Fibroblast of lung (primary cell): ENCODE measurements around the gene FHOD3. TPM values are rescaled to one million over a fixed set of nuclear protein-coding genes. Genes with fewer than 3 reads are reported as not detected.

ENCODE experiments used
- DNase-seq, 2 donors: peaks; one replicate each; pipeline versions ENCODE4 v3.0.0 to v3.0.0-alpha.2; 2010; ENCODE audit warnings: low read depth in 2 of 2
- H2AFZ ChIP-seq: 2 replicates; pipeline ENCODE4 v1.5.1; 2012; ENCODE audit warnings: low read length, control low read depth, inconsistent platforms
- H3K27ac ChIP-seq: 2 replicates; pipeline ENCODE4 v1.5.1; 2011; ENCODE audit warnings: low read length, control low read depth; ENCODE audit not compliant: insufficient read depth
- H3K27me3 ChIP-seq: 2 replicates; pipeline ENCODE4 v1.5.1; 2011; ENCODE audit warnings: mild to moderate bottlenecking, low read length; ENCODE audit not compliant: control insufficient read depth, insufficient read depth
- H3K36me3 ChIP-seq: 2 replicates; pipeline ENCODE4 v1.5.1; 2011; ENCODE audit warnings: low read length; ENCODE audit not compliant: control insufficient read depth, insufficient read depth
- H3K4me1 ChIP-seq: 2 replicates; pipeline ENCODE4 v1.5.1; 2011; ENCODE audit warnings: low read length; ENCODE audit not compliant: control insufficient read depth, insufficient read depth; ENCODE audit errors: extremely low read depth
- H3K4me2 ChIP-seq: 2 replicates; pipeline ENCODE4 v1.5.1; 2011; ENCODE audit warnings: low read length, control low read depth; ENCODE audit not compliant: insufficient read depth; ENCODE audit errors: extremely low read depth
- H3K4me3 ChIP-seq, 4 experiments: fragments of 200-600 bp in 1 of 4; sonication (generic) in 1 of 4; replicated peaks in 1 of 4; 2 replicates each; pipeline ENCODE4 v1.5.1; 2011 to 2016; ENCODE audit warnings: low read length in 4 of 4, low read depth in 3 of 4, mild to moderate bottlenecking in 3 of 4, control low read depth in 2 of 4, inconsistent platforms in 1 of 4, mixed read lengths in 1 of 4; ENCODE audit not compliant: insufficient read depth in 1 of 4; ENCODE audit errors: control extremely low read depth in 1 of 4
- H3K79me2 ChIP-seq: 2 replicates; pipeline ENCODE4 v1.5.1; 2012; ENCODE audit warnings: mild to moderate bottlenecking, low read length, inconsistent platforms; ENCODE audit not compliant: control insufficient read depth, insufficient read depth
- H3K9ac ChIP-seq: 2 replicates; pipeline ENCODE4 v1.5.1; 2011; ENCODE audit warnings: mild to moderate bottlenecking, low read length, control low read depth; ENCODE audit not compliant: insufficient read depth
- H3K9me3 ChIP-seq: 2 replicates; pipeline ENCODE4 v1.5.1; 2012; ENCODE audit warnings: low read depth, low read length; ENCODE audit not compliant: control insufficient read depth, insufficient read depth
- H4K20me1 ChIP-seq: 2 replicates; pipeline ENCODE4 v1.5.1; 2011; ENCODE audit warnings: low read length; ENCODE audit not compliant: control insufficient read depth, insufficient read depth; ENCODE audit errors: extremely low read depth
- CTCF ChIP-seq, 2 donors: IDR thresholded peaks in 1 of 2; conservative IDR thresholded peaks in 1 of 2; 1 replicate in 1 of 2; 2 replicates in 1 of 2; pipeline ENCODE4 v1.5.1; 2011 to 2012; ENCODE audit warnings: low read length in 2 of 2, control low read depth in 1 of 2, inconsistent platforms in 1 of 2, low read depth in 1 of 2, mild to moderate bottlenecking in 1 of 2
- EZH2 ChIP-seq: IDR thresholded peaks from 2 replicates; pipeline ENCODE4 v1.5.1; 2012; ENCODE audit warnings: low read length, control low read depth, mild to moderate bottlenecking; ENCODE audit errors: missing control alignments
- polyA plus RNA-seq, 2 donors: library from polyadenylated mRNA; depleted of rRNA in 1 of 2; stranded (reverse) in 1 of 2; unstranded in 1 of 2; fragments of >200 nt; gene quantifications; 2 replicates each; pipeline ENCODE4 v1.2.1, GENCODE V29; 2011 to 2012; ENCODE audit warnings: missing spikeins in 1 of 2
- total RNA-seq: library from RNA; depleted of rRNA; stranded (reverse); fragments of >200 nt; gene quantifications from 2 replicates; pipeline ENCODE4 v1.2.1, GENCODE V29; 2014

The FHOD3 gene
- total and polyA plus RNA-seq, 2 donors (not counting 1 experiment from before 2014, with no cell fraction given): 16.1 to 28.2 TPM

DNA sequence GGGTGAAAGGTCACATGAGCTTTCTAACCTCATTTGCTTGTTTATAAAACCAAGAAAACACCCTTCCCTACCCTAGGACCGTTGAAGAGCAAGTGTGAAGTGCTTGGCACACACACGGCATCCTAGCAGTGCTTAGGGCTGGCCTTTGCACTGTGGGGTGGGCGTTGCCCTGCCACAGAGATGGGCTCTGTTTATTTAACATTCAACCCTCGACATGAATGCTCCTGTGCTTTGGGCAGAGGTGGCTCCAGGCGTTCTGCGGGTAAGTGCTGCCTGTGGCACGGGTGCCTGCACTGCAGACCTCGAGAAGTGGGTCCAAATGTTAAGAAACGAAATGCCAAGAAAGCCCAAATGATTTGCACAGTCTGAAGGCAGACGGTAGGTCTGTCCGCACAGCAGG is 170.1 kb downstream of the FHOD3 start:
- H3K4me2 ChIP-seq: no peak overlapping the region
- H3K4me1 ChIP-seq: no peaks in the 10 kb centered on the region
- no peak for DNase-seq
- TF ChIP-seq EZH2 (no peak), CTCF (conservative IDR thresholded peaks at IDR 0.05 in 1 of 2, IDR thresholded peaks at IDR 0.05 in 1 of 2; ENCODE audit: low read depth in 1 of 2, low read length in 2 of 2) (no peak)
- H3K9ac ChIP-seq: no peak overlapping the region
- no peak overlapping the region for H2AFZ ChIP-seq
- no peaks in the 10 kb centered on the region for H3K9me3 ChIP-seq
- no peaks in the 10 kb centered on the region for H3K27me3 ChIP-seq
- no peaks in the 10 kb centered on the region for H3K79me2 ChIP-seq
- H3K4me3 ChIP-seq: no peak overlapping the region
- no peaks in the 10 kb centered on the region for H3K36me3 ChIP-seq
- H4K20me1 ChIP-seq: no peaks in the 10 kb centered on the region
- no peak overlapping the region for H3K27ac ChIP-seq

DNA sequence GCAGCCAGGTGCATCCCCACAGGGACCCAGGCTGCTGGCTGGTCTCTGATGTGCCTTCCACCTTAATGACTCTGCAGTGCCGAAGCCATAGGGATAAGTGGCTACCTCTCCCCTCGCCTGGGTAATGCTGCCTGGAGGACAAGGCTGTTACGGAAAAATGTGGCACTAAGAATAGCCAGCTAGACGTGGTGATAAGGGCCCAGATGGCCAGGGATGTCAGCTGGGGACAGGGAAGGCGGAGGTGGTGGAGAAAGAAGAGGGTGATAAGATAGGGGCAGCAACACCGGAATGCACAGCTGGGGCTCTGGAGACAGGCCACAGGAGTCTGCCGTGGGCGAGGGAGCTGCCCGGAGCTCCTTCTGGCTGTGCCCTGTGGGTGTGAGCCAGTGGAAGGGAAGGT is 170.6 kb downstream of the FHOD3 start:
- Histone ChIP-seq H3K4me1 (no peaks in the 10 kb centered on the region), H3K79me2 (no peaks in the 10 kb centered on the region), H4K20me1 (no peaks in the 10 kb centered on the region), H2AFZ (no peak overlapping the region), H3K27ac (no peak overlapping the region), H3K9ac (no peak overlapping the region), H3K36me3 (no peaks in the 10 kb centered on the region), H3K27me3 (no peaks in the 10 kb centered on the region), H3K9me3 (no peaks in the 10 kb centered on the region), H3K4me2 (no peak overlapping the region), H3K4me3 (no peak overlapping the region)
- DNase-seq: no peak
- TF ChIP-seq CTCF (conservative IDR thresholded peaks at IDR 0.05 in 1 of 2, IDR thresholded peaks at IDR 0.05 in 1 of 2; ENCODE audit: low read depth in 1 of 2, low read length in 2 of 2): no peak
- TF ChIP-seq EZH2: no peak

- H3K9ac ChIP-seq: no peak overlapping the region
- no peaks in the 10 kb centered on the region for H3K79me2 ChIP-seq
- no peak overlapping the region for H3K27ac ChIP-seq
- no peaks in the 10 kb centered on the region for H3K27me3 ChIP-seq
- no peaks in the 10 kb centered on the region for H3K36me3 ChIP-seq
- H4K20me1 ChIP-seq: no peaks in the 10 kb centered on the region
- H3K9me3 ChIP-seq: no peaks in the 10 kb centered on the region
- no peak for TF ChIP-seq CTCF (conservative IDR thresholded peaks at IDR 0.05 in 1 of 2, IDR thresholded peaks at IDR 0.05 in 1 of 2; ENCODE audit: low read depth in 1 of 2, low read length in 2 of 2)
- H3K4me3 ChIP-seq: no peak overlapping the region
- no peak overlapping the region for H2AFZ ChIP-seq
- DNase-seq: no peak
- no peak overlapping the region for H3K4me2 ChIP-seq
- H3K4me1 ChIP-seq: no peaks in the 10 kb centered on the region
Measured at GRCh38 chr18:36469461-36469860, 171.9 kb downstream of the FHOD3 start.
